Measurements from ENCODE around the gene PLCG1.

- TF ChIP-seq CTCF (IDR thresholded peaks at IDR 0.05) = no peak
- TF ChIP-seq POLR2A (IDR thresholded peaks at IDR 0.05) = no peak
Observed at GRCh38 chr20:41161886-41162285, 24.5 kb downstream of the PLCG1 start.

Data from upper lobe of left lung (tissue), 4 donors.